ENCODE results near the gene HCN2.
"Not testable (repeated sequence)": the region's sequence is repeated elsewhere in the genome, so short reads cannot be mapped to it uniquely, and the experiment has no call there.

DNA sequence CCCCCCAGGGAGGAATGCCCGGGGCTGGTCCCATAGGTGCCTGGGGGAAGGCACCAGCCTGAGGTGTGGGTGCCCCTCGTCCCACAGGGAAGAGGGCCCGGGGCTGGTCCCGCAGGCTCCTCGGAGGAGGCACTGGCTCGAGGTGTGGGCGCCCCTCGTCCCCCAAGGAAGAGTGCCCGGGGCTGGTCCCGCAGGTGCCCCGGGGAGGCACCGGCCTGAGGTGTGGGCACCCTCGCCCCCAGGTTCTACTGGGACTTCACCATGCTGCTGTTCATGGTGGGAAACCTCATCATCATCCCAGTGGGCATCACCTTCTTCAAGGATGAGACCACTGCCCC lies 13.6 kb downstream of the HCN2 start:
- TF ChIP-seq, protein P1, sequence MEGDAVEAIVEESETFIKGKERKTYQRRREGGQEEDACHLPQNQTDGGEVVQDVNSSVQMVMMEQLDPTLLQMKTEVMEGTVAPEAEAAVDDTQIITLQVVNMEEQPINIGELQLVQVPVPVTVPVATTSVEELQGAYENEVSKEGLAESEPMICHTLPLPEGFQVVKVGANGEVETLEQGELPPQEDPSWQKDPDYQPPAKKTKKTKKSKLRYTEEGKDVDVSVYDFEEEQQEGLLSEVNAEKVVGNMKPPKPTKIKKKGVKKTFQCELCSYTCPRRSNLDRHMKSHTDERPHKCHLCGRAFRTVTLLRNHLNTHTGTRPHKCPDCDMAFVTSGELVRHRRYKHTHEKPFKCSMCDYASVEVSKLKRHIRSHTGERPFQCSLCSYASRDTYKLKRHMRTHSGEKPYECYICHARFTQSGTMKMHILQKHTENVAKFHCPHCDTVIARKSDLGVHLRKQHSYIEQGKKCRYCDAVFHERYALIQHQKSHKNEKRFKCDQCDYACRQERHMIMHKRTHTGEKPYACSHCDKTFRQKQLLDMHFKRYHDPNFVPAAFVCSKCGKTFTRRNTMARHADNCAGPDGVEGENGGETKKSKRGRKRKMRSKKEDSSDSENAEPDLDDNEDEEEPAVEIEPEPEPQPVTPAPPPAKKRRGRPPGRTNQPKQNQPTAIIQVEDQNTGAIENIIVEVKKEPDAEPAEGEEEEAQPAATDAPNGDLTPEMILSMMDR (IDR thresholded peaks at IDR 0.05) = not testable (repeated sequence)
- not testable (repeated sequence) for TF ChIP-seq POLR2A (IDR thresholded peaks at IDR 0.05)

All from transverse colon (tissue), 3 donors.